Measurements from ENCODE around the gene CAB39L.

Gene CAB39L

GRCh38 chr13:49262634-49263033 lies 181.2 kb downstream of the CAB39L start:
- H3K4me3 ChIP-seq (ENCODE audit: control insufficient read depth, low read depth, low read length), result no peak overlapping the region
- DNase-seq (ENCODE audit: low read depth), result no peak
- TF ChIP-seq CTCF (IDR thresholded peaks at IDR 0.05; ENCODE audit: control insufficient read depth, insufficient read depth, low read depth, low read length, missing control alignments), result no peak

- no peak for TF ChIP-seq CTCF (IDR thresholded peaks at IDR 0.05; ENCODE audit: control insufficient read depth, insufficient read depth, low read depth, low read length, missing control alignments)
- no peak overlapping the region for H3K4me3 ChIP-seq (ENCODE audit: control insufficient read depth, low read depth, low read length)
- no peak for DNase-seq (ENCODE audit: low read depth)
Measured at GRCh38 chr13:49259586-49259985, 184.3 kb downstream of the CAB39L start.

Data from AG09309 (cell line).